ENCODE results near the gene KIAA0930. TPM values are rescaled to one million over a fixed set of nuclear protein-coding genes. Genes with fewer than 3 reads are reported as not detected.

Gene KIAA0930
- total RNA-seq, 4 donors from 2014 or later = 18.0 to 51.2 (median 25.1) TPM

GRCh38 chr22:45181766-45182165, 58.9 kb downstream of the KIAA0930 start:
- Histone ChIP-seq H3K27me3 (no peaks in the 10 kb centered on the region), H3K4me3 (no peak overlapping the region), H3K9me3 (no peaks in the 10 kb centered on the region), H3K27ac (no peak overlapping the region), H3K4me1 (no peaks in the 10 kb centered on the region), H3K36me3 (peaks cover 0 to 56% (median 25%) of the 10 kb centered on the region in 4 donors)
- intact Hi-C loops (cut with DNase I; ENCODE audit: low total_unique reads) = no loop called here
- WGBS, 2 donors (ENCODE audit: low coverage in 1 of 2) = 83 to 91% methylated on average over 2 of the region's 2 CpGs
- DNase-seq = no peak
- TF ChIP-seq POLR2AphosphoS5 (IDR thresholded peaks at IDR 0.05) (no peak), POLR2A (IDR thresholded peaks at IDR 0.05) (no peak), EP300 (IDR thresholded peaks at IDR 0.05; ENCODE audit: low read depth) (no peak), CTCF (IDR thresholded peaks at IDR 0.05) (no peak)
- in situ Hi-C loops (cut with MboI; ENCODE audit: low pct_ligation_motif_present in 1 of 4, low pct_unique_long_range_greater_than_20kb in 1 of 4, low sequenced_read_pairs in 3 of 4) = no loop called here

GRCh38 chr22:45181240-45181639, 59.5 kb downstream of the KIAA0930 start:
- no peak for DNase-seq
- no peaks in the 10 kb centered on the region for H3K27me3 ChIP-seq
- no peaks in the 10 kb centered on the region for H3K9me3 ChIP-seq
- TF ChIP-seq CTCF (IDR thresholded peaks at IDR 0.05) = no peak
- H3K27ac ChIP-seq = no peak overlapping the region
- intact Hi-C loops (cut with DNase I; ENCODE audit: low total_unique reads) (no loop called here), in situ Hi-C loops (cut with MboI; ENCODE audit: low pct_ligation_motif_present in 1 of 4, low pct_unique_long_range_greater_than_20kb in 1 of 4, low sequenced_read_pairs in 3 of 4) (no loop called here)
- WGBS, 2 donors (ENCODE audit: low coverage in 1 of 2) = 90 to 95% methylated on average over 2 to 4 of the region's 4 CpGs
- no peaks in the 10 kb centered on the region for H3K4me1 ChIP-seq
- peaks cover 0 to 58% (median 25%) of the 10 kb centered on the region in 4 donors for H3K36me3 ChIP-seq
- H3K4me3 ChIP-seq = no peak overlapping the region

GRCh38 chr22:45180146-45180679, 60.5 kb downstream of the KIAA0930 start:
- no peak overlapping the region for H3K27ac ChIP-seq
- in situ Hi-C loops (cut with MboI; ENCODE audit: low pct_ligation_motif_present in 1 of 4, low pct_unique_long_range_greater_than_20kb in 1 of 4, low sequenced_read_pairs in 3 of 4) = no loop called here
- no peak overlapping the region for H3K4me3 ChIP-seq
- no peaks in the 10 kb centered on the region for H3K27me3 ChIP-seq
- TF ChIP-seq CTCF (IDR thresholded peaks at IDR 0.05) = no peak
- TF ChIP-seq POLR2A (IDR thresholded peaks at IDR 0.05) = no peak
- TF ChIP-seq EP300 (IDR thresholded peaks at IDR 0.05; ENCODE audit: low read depth) = no peak
- TF ChIP-seq POLR2AphosphoS5 (IDR thresholded peaks at IDR 0.05) = no peak
- no peaks in the 10 kb centered on the region for H3K4me1 ChIP-seq
- intact Hi-C loops (cut with DNase I; ENCODE audit: low total_unique reads) = no loop called here
- H3K36me3 ChIP-seq = peaks cover 0 to 58% (median 21%) of the 10 kb centered on the region in 4 donors
- 78 to 87% methylated on average over 11 to 14 of the region's 14 CpGs for WGBS, 2 donors (ENCODE audit: low coverage in 1 of 2)
- DNase-seq = no peak
- H3K9me3 ChIP-seq = no peaks in the 10 kb centered on the region

- H3K27ac ChIP-seq = no peak overlapping the region
These were observed 61.2 kb downstream of the KIAA0930 start for GRCh38 chr22:45179276-45180049.

More at GRCh38 chr22:45179276-45180049, 61.2 kb downstream of the KIAA0930 start:
- Histone ChIP-seq H3K27me3 (no peaks in the 10 kb centered on the region), H3K36me3 (peaks cover 0 to 51% (median 21%) of the 10 kb centered on the region in 4 donors), H3K9me3 (no peaks in the 10 kb centered on the region), H3K4me1 (no peaks in the 10 kb centered on the region), H3K4me3 (no peak overlapping the region)
- no peak for DNase-seq
- in situ Hi-C loops (cut with MboI; ENCODE audit: low pct_ligation_motif_present in 1 of 4, low pct_unique_long_range_greater_than_20kb in 1 of 4, low sequenced_read_pairs in 3 of 4) (no loop called here), intact Hi-C loops (cut with DNase I; ENCODE audit: low total_unique reads) (no loop called here)
- 91 to 100% methylated on average over 3 to 9 of the region's 9 CpGs for WGBS, 2 donors (ENCODE audit: low coverage in 1 of 2)
- TF ChIP-seq POLR2AphosphoS5 (IDR thresholded peaks at IDR 0.05) (no peak), CTCF (IDR thresholded peaks at IDR 0.05) (no peak), EP300 (IDR thresholded peaks at IDR 0.05; ENCODE audit: low read depth) (no peak), POLR2A (IDR thresholded peaks at IDR 0.05) (no peak)
